Esophagus squamous epithelium (tissue), 4 donors: ENCODE data around the gene SKAP1.
"Not testable (repeated sequence)": the region's sequence is repeated elsewhere in the genome, so short reads cannot be mapped to it uniquely, and the experiment has no call there.

ENCODE experiments used
- CTCF ChIP-seq, 6 experiments: fragments of 450-650 bp in 4 of 6; fragments of 200-600 bp in 2 of 6; sonication (generic) in 2 of 6; IDR thresholded peaks; one replicate each; pipeline ENCODE4 v1.5.1; 2016 to 2019; ENCODE audit warnings: antibody characterized with exemption in 6 of 6, mild to moderate bottlenecking in 4 of 6, moderate library complexity in 4 of 6
- POLR2A ChIP-seq, 4 donors: fragments of 450-650 bp; IDR thresholded peaks; one replicate each; pipeline ENCODE4 v1.6.1; 2017; ENCODE audit warnings: antibody characterized with exemption in 4 of 4, mild to moderate bottlenecking in 4 of 4, moderate library complexity in 3 of 4

DNA sequence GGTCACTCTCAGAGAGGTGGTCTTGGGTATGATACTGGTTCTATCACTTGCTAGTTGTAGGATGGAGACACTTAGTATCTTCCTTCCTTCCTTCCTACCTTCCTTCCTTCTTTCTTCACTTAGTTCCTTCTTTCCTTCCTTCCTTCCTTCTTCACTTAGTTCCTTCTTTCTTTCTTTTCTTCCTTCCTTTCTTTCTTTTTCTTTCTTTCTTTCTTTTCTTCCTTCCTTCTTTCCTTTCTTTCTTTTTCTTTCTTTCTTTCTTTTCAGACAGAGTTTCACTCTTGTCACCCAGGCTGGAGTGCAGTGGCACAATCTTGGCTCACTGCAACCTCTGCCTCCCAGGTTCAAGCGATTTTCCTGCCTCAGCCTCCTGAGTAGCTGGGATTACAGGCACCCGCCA is 92.1 kb downstream of the SKAP1 start:
- TF ChIP-seq CTCF, POLR2A (IDR thresholded peaks at IDR 0.05): not testable (repeated sequence)
